ENCODE data around the gene GGACT.

The GGACT gene

DNA sequence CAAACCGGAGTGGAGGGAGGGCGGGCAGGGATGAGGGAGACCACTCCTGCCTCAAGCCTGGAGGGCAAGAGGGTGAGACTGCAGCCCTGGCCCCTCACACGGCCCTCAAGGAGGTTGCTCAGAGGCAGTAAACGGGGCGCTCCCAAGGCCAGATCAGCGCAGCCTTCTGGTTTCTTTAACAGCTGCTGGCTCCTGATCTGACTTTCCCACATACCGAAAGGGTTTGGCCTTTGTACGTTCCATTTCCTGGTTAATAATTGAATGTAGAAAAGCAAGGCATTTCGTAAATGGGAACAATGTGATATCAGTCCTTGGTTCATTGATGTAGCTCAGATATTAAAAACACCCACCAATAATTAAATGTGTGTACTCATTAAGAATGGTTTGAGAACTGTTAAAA lies 71.5 kb downstream of the GGACT start:
- Histone ChIP-seq H3K36me3 (ENCODE audit: insufficient read depth, low read length) (no peaks in the 10 kb centered on the region), H3K9ac (ENCODE audit: low read depth, low read length) (no peak overlapping the region), H3K4me2 (ENCODE audit: low read length) (no peak overlapping the region), H3K27me3 (ENCODE audit: control insufficient read depth, insufficient read depth, low read length) (no peaks in the 10 kb centered on the region), H3K4me1 (ENCODE audit: control insufficient read depth, insufficient read depth, low read length) (peaks cover 16% of the 10 kb centered on the region), H3K9me3 (replicated peaks; ENCODE audit: low read length) (no peaks in the 10 kb centered on the region), H3K4me3 (ENCODE audit: low read length) (no peak overlapping the region)

DNA sequence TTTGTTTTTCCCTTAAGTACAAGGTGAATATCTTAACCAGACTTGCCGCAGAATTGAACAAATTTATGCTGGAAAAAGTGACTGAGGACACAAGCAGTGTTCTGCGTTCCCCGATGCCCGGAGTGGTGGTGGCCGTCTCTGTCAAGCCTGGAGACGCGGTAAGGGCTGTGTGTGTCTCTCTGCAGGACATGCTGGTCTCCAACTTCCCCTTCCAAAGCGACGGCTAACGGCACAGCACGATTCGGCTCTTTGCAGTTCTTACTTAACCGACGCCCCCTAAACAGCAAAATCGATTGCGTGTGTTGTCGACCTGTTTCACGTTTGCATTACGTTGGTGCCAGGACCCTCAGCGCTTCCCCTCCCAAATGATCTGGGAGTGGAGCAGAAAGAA lies 73.2 kb downstream of the GGACT start:
- H3K9ac ChIP-seq (ENCODE audit: low read depth, low read length): no peak overlapping the region
- no peak overlapping the region for H3K4me2 ChIP-seq (ENCODE audit: low read length)
- no peaks in the 10 kb centered on the region for H3K27me3 ChIP-seq (ENCODE audit: control insufficient read depth, insufficient read depth, low read length)
- H3K9me3 ChIP-seq (replicated peaks; ENCODE audit: low read length): no peaks in the 10 kb centered on the region
- H3K4me1 ChIP-seq (ENCODE audit: control insufficient read depth, insufficient read depth, low read length): peaks cover 16% of the 10 kb centered on the region
- H3K4me3 ChIP-seq (ENCODE audit: low read length): no peak overlapping the region
- H3K36me3 ChIP-seq (ENCODE audit: insufficient read depth, low read length): no peaks in the 10 kb centered on the region

GRCh38 chr13:100514788-100515409 lies 73.7 kb downstream of the GGACT start:
- H3K9me3 ChIP-seq (replicated peaks; ENCODE audit: low read length): no peaks in the 10 kb centered on the region
- no peak overlapping the region for H3K9ac ChIP-seq (ENCODE audit: low read depth, low read length)
- no peaks in the 10 kb centered on the region for H3K36me3 ChIP-seq (ENCODE audit: insufficient read depth, low read length)
- peaks cover 16% of the 10 kb centered on the region for H3K4me1 ChIP-seq (ENCODE audit: control insufficient read depth, insufficient read depth, low read length)
- H3K27me3 ChIP-seq (ENCODE audit: control insufficient read depth, insufficient read depth, low read length): no peaks in the 10 kb centered on the region
- H3K4me2 ChIP-seq (ENCODE audit: low read length): no peak overlapping the region
- H3K4me3 ChIP-seq (ENCODE audit: low read length): no peak overlapping the region

GRCh38 chr13:100513987-100514670 lies 74.5 kb downstream of the GGACT start:
- Histone ChIP-seq H3K27me3 (ENCODE audit: control insufficient read depth, insufficient read depth, low read length) (no peaks in the 10 kb centered on the region), H3K9ac (ENCODE audit: low read depth, low read length) (no peak overlapping the region), H3K4me2 (ENCODE audit: low read length) (no peak overlapping the region), H3K36me3 (ENCODE audit: insufficient read depth, low read length) (no peaks in the 10 kb centered on the region), H3K9me3 (replicated peaks; ENCODE audit: low read length) (no peaks in the 10 kb centered on the region), H3K4me1 (ENCODE audit: control insufficient read depth, insufficient read depth, low read length) (peaks cover 16% of the 10 kb centered on the region), H3K4me3 (ENCODE audit: low read length) (no peak overlapping the region)

DNA sequence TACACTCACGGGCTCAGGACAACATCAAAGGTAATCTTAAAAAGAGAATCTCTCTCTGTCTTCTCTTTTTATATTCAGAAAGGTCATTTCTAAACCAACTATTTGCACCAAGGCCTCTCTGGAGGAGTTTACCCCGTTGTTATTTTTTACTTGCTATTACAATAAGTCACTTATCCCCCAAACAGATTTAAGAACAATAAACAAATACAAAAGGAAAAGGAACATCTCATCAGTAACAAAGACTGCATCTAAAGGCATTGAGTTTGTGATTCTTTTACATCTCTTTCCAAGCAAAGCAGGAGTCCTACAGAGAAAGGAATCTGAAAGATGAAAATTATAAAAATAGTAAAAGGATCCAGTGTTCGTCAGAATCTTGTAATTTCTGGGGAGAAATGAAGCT lies 75.4 kb downstream of the GGACT start:
- H3K4me1 ChIP-seq (ENCODE audit: control insufficient read depth, insufficient read depth, low read length): peaks cover 16% of the 10 kb centered on the region
- no peaks in the 10 kb centered on the region for H3K27me3 ChIP-seq (ENCODE audit: control insufficient read depth, insufficient read depth, low read length)
- H3K36me3 ChIP-seq (ENCODE audit: insufficient read depth, low read length): no peaks in the 10 kb centered on the region
- no peak overlapping the region for H3K4me3 ChIP-seq (ENCODE audit: low read length)
- H3K4me2 ChIP-seq (ENCODE audit: low read length): no peak overlapping the region
- H3K9me3 ChIP-seq (replicated peaks; ENCODE audit: low read length): no peaks in the 10 kb centered on the region
- no peak overlapping the region for H3K9ac ChIP-seq (ENCODE audit: low read depth, low read length)

GRCh38 chr13:100512422-100512821 lies 76.2 kb downstream of the GGACT start:
- Histone ChIP-seq H3K36me3 (ENCODE audit: insufficient read depth, low read length) (no peaks in the 10 kb centered on the region), H3K4me2 (ENCODE audit: low read length) (no peak overlapping the region), H3K27me3 (ENCODE audit: control insufficient read depth, insufficient read depth, low read length) (no peaks in the 10 kb centered on the region), H3K9me3 (replicated peaks; ENCODE audit: low read length) (no peaks in the 10 kb centered on the region), H3K9ac (ENCODE audit: low read depth, low read length) (no peak overlapping the region), H3K4me3 (ENCODE audit: low read length) (no peak overlapping the region), H3K4me1 (ENCODE audit: control insufficient read depth, insufficient read depth, low read length) (peaks cover 16% of the 10 kb centered on the region)

DNA sequence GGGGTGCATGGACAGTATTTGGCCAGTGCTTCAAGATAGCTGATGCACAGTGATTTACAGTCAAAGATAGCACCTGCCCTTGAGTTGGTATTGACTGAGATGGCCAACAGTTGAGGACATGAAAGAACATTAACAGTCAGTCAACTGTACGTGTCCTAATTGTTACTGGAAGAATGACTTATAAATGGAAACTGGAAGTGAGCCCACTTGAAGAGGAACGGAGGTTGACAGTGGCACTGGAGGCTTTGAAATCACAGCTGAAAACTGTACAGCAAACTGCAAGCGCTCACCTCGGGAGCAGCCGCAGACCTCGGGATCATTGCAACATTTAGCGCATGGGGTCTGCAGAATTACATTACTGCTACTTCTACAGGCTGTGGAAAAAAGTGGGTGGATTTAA lies 77.1 kb downstream of the GGACT start:
- Histone ChIP-seq H3K36me3 (ENCODE audit: insufficient read depth, low read length) (no peaks in the 10 kb centered on the region), H3K4me1 (ENCODE audit: control insufficient read depth, insufficient read depth, low read length) (peaks cover 16% of the 10 kb centered on the region), H3K4me2 (ENCODE audit: low read length) (no peak overlapping the region), H3K9me3 (replicated peaks; ENCODE audit: low read length) (no peaks in the 10 kb centered on the region), H3K9ac (ENCODE audit: low read depth, low read length) (no peak overlapping the region), H3K4me3 (ENCODE audit: low read length) (no peak overlapping the region), H3K27me3 (ENCODE audit: control insufficient read depth, insufficient read depth, low read length) (no peaks in the 10 kb centered on the region)

DNA sequence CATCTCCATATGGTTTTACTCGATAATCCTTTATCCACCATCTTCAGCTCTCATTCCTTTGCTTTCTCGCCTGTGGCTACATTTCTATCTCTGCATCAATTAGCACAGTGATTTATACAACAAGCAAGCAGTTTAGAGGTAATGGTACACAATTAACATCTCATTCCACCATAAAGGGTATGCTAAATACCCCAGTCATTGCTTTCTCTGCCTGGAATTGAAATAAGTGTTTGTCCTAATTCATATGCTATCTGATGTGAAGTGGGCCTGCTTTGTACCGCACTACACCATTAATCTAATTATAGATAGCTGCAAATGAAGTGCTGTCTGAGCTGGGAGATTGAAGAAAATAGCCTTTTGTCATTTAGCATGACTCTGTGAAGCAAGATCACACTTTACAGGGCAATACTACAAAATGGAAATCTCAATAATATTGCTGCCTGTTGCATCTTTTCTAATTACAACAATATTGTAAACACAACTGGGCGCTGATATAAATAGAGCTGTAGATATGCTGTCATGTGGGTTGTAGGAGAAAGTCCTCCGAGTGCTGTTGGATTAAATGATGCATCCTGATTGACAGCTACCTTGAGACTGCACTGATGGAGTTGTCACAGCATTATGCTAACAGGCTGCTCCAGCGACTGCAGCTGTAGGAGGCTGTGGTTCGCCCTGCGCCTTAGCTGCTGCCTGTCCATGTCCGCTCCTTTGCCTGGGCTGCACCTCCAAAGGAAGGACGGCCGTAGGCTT lies 78.2 kb downstream of the GGACT start:
- H3K4me1 ChIP-seq (ENCODE audit: control insufficient read depth, insufficient read depth, low read length): peaks cover 16% of the 10 kb centered on the region
- no peaks in the 10 kb centered on the region for H3K36me3 ChIP-seq (ENCODE audit: insufficient read depth, low read length)
- no peak overlapping the region for H3K9ac ChIP-seq (ENCODE audit: low read depth, low read length)
- no peak overlapping the region for H3K4me3 ChIP-seq (ENCODE audit: low read length)
- no peaks in the 10 kb centered on the region for H3K9me3 ChIP-seq (replicated peaks; ENCODE audit: low read length)
- H3K4me2 ChIP-seq (ENCODE audit: low read length): no peak overlapping the region
- H3K27me3 ChIP-seq (ENCODE audit: control insufficient read depth, insufficient read depth, low read length): no peaks in the 10 kb centered on the region

GRCh38 chr13:100508996-100509395 lies 79.6 kb downstream of the GGACT start:
- Histone ChIP-seq H3K27me3 (ENCODE audit: control insufficient read depth, insufficient read depth, low read length) (no peaks in the 10 kb centered on the region), H3K4me1 (ENCODE audit: control insufficient read depth, insufficient read depth, low read length) (peaks cover 9% of the 10 kb centered on the region), H3K9ac (ENCODE audit: low read depth, low read length) (no peak overlapping the region), H3K4me2 (ENCODE audit: low read length) (no peak overlapping the region), H3K4me3 (ENCODE audit: low read length) (no peak overlapping the region), H3K36me3 (ENCODE audit: insufficient read depth, low read length) (no peaks in the 10 kb centered on the region), H3K9me3 (replicated peaks; ENCODE audit: low read length) (no peaks in the 10 kb centered on the region)

GRCh38 chr13:100508455-100508854 lies 80.1 kb downstream of the GGACT start:
- H3K9ac ChIP-seq (ENCODE audit: low read depth, low read length): no peak overlapping the region
- H3K4me1 ChIP-seq (ENCODE audit: control insufficient read depth, insufficient read depth, low read length): peaks cover 5% of the 10 kb centered on the region
- H3K4me3 ChIP-seq (ENCODE audit: low read length): no peak overlapping the region
- H3K36me3 ChIP-seq (ENCODE audit: insufficient read depth, low read length): no peaks in the 10 kb centered on the region
- H3K4me2 ChIP-seq (ENCODE audit: low read length): no peak overlapping the region
- H3K27me3 ChIP-seq (ENCODE audit: control insufficient read depth, insufficient read depth, low read length): no peaks in the 10 kb centered on the region
- H3K9me3 ChIP-seq (replicated peaks; ENCODE audit: low read length): no peaks in the 10 kb centered on the region

DNA sequence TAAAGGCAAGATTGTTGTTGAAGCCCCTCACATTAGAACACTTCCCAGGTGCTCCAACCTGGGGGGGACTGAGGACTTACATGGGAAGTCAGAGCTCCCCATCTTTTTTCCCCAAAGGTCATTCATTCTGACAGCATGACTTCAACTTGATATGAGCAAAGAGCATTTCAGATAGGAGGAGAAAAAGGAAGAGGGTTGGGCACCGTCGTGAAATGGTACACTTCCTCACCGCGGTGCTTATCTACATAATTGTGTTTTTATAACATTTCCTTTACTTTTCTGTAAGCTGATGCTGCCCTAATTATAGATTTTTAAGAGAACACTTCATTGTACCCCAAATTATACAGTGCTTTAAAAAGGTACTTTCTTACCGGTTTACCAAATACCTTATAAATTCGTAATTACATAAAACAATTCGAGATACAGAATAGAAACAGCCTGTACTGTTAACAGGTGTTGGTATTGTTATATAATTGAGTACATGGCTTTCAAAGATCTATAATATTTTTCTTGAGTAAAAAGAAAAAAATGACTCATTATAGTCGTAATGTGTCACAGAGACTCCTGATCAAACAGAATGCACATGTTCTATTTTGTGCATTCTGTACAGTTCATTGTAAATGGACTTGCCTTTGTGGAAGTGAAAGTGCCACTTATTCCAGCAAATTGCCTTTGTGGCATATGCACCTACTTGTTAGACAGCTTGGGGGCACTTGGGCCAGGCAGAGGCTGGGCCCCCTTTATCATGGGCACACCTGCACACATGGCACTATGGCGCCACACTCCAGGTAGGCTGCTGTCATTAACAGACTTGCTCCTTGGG lies 81.8 kb downstream of the GGACT start:
- no peak overlapping the region for H3K9ac ChIP-seq (ENCODE audit: low read depth, low read length)
- H3K9me3 ChIP-seq (replicated peaks; ENCODE audit: low read length): no peaks in the 10 kb centered on the region
- no peaks in the 10 kb centered on the region for H3K36me3 ChIP-seq (ENCODE audit: insufficient read depth, low read length)
- H3K4me3 ChIP-seq (ENCODE audit: low read length): no peak overlapping the region
- H3K4me2 ChIP-seq (ENCODE audit: low read length): no peak overlapping the region
- H3K27me3 ChIP-seq (ENCODE audit: control insufficient read depth, insufficient read depth, low read length): no peaks in the 10 kb centered on the region
- peaks cover 9% of the 10 kb centered on the region for H3K4me1 ChIP-seq (ENCODE audit: control insufficient read depth, insufficient read depth, low read length)

All from skeletal muscle satellite cell (primary cell).